Measurements from ENCODE around the gene CCBE1. TPM values are rescaled to one million over a fixed set of nuclear protein-coding genes. Genes with fewer than 3 reads are reported as not detected.

The CCBE1 gene
- total and polyA plus RNA-seq, 2 of the 4 experiments (the other 2 are of a cell fraction): 64.8 to 148 TPM

GRCh38 chr18:59633961-59634485, 63.2 kb downstream of the CCBE1 start:
- no peak for TF ChIP-seq RFX5 (IDR thresholded peaks at IDR 0.05; ENCODE audit: low read depth, low read length)
- TF ChIP-seq POLR2A (IDR thresholded peaks at IDR 0.05; ENCODE audit: low read depth, low read length): no peak
- no peak for TF ChIP-seq FOS (IDR thresholded peaks at IDR 0.05; ENCODE audit: low read depth, low read length)
- no peak for TF ChIP-seq RCOR1 (IDR thresholded peaks at IDR 0.05; ENCODE audit: insufficient replicate concordance, low read length)
- no peak overlapping the region for H3K27ac ChIP-seq (ENCODE audit: insufficient read depth, low read length)
- no peak overlapping the region for H4K91ac ChIP-seq (ENCODE audit: insufficient read depth, low read depth, low read length)
- H3K56ac ChIP-seq (ENCODE audit: extremely low read depth, insufficient read depth, low read length): no peak overlapping the region
- no peak overlapping the region for H2BK5ac ChIP-seq (ENCODE audit: low read depth, low read length, poor library complexity, severe bottlenecking)
- in situ Hi-C loops (cut with MboI; ENCODE audit: low sequenced_read_pairs) (loop anchor here (5.0 to 25.0 kb wide), 3 partner anchors 61 to 188 kb away; partner anchors contain the start of gene CCBE1), intact Hi-C loops (cut with micrococcal nuclease) (no loop called here), dilution Hi-C loops (cut with HindIII; ENCODE audit: low sequenced_read_pairs, unreplicated experiment) (no loop called here)
- DNase-seq (no peak), ATAC-seq (ENCODE audit: low read depth) (no peak)
- no peaks in the 10 kb centered on the region for H3K36me3 ChIP-seq (ENCODE audit: control insufficient read depth, insufficient read depth, low read length)
- H3K4me3 ChIP-seq (ENCODE audit: insufficient read depth, low read depth, low read length): no peak overlapping the region
- no peak overlapping the region for H3K9ac ChIP-seq (ENCODE audit: low read depth, low read length)
- H4K20me1 ChIP-seq (ENCODE audit: insufficient read depth, low read length): peaks cover 2% of the 10 kb centered on the region; the same call in 1 of the 2 replicates
- H3K18ac ChIP-seq (ENCODE audit: low read depth, low read length): no peak overlapping the region
- H3K4me2 ChIP-seq (ENCODE audit: low read depth, low read length): peak overlapping the region; percentile 4; the same call in 1 of the 2 replicates
- peak overlapping the region; percentile 28; the same call in 1 of the 2 replicates for H2BK120ac ChIP-seq (ENCODE audit: low read depth, low read length)
- no peaks in the 10 kb centered on the region for H3K27me3 ChIP-seq (ENCODE audit: control insufficient read depth, insufficient read depth, low read length)
- WGBS, 2 experiments (ENCODE audit: extremely low coverage in 2 of 2, insufficient read length in 1 of 2): no CpG with 5 or more reads among the region's 4 CpGs
- 0 out of 2 replicates have a peak, but pooled peaks cover 2% of the 10 kb centered on the region for H3K9me1 ChIP-seq (ENCODE audit: insufficient read depth, low read length)
- H2BK15ac ChIP-seq (ENCODE audit: low read depth, low read length): no peak overlapping the region
- H3K4ac ChIP-seq (ENCODE audit: low read depth, low read length): peak overlapping the region; percentile 58; the same call in 1 of the 2 replicates
- no TSS peak for BruUV-seq (replicated peaks)
- H2AK9ac ChIP-seq (replicated peaks; ENCODE audit: low read depth, low read length, poor library complexity): no peak overlapping the region
- peak overlapping the region; percentile 39 for H2AFZ ChIP-seq (replicated peaks; ENCODE audit: low read length, poor library complexity)
- peak overlapping the region; percentile 9; the same call in 1 of the 2 replicates for H4K5ac ChIP-seq (ENCODE audit: low read depth, low read length)
- ChIA-PET CTCF (interaction anchor here (0.9 to 2.7 kb wide), 3 partner anchors 63 to 189 kb away, joined by 4 to 13 read pairs (median 4); partner anchors contain the start of gene CCBE1), POLR2A (ENCODE audit: unreplicated experiment) (no interaction called here)
- H2BK20ac ChIP-seq (ENCODE audit: low read depth, low read length): 0 out of 2 replicates have a peak overlapping the region, but pooled peaks have one; percentile 11
- H3K4me1 ChIP-seq (ENCODE audit: control insufficient read depth, insufficient read depth, low read length): peaks cover 12% of the 10 kb centered on the region
- H2AK5ac ChIP-seq (ENCODE audit: low read depth, low read length): no peak overlapping the region
- peak overlapping the region; percentile 29; the same call in 1 of the 2 replicates for H3K23ac ChIP-seq (ENCODE audit: low read depth, low read length)
- peak overlapping the region in 1 of 2 experiments; percentile 61; a peak in 1 of 4 replicates for H4K8ac ChIP-seq (ENCODE audit: low read depth in 2 of 2, low read length in 2 of 2)
- H3K14ac ChIP-seq (replicated peaks; ENCODE audit: low read depth, low read length): peak overlapping the region; percentile 71; the same call in 1 of the 2 replicates
- no peaks in the 10 kb centered on the region for H3K9me3 ChIP-seq (ENCODE audit: control insufficient read depth, insufficient read depth, low read length)
- H3K79me1 ChIP-seq (ENCODE audit: low read depth in 1 of 2, low read length in 2 of 2): peaks cover 28 to 51% of the 10 kb centered on the region in 2 experiments

All from IMR-90 (cell line).